ENCODE results near the gene PTGDS. TPM values are rescaled to one million over a fixed set of nuclear protein-coding genes. Genes with fewer than 3 reads are reported as not detected.

PTGDS gene
- total and polyA plus RNA-seq, 4 donors: 304 to 6,990 (median 1,953) TPM

GRCh38 chr9:137006116-137007003 is 29.1 kb downstream of the PTGDS start:
- Histone ChIP-seq H3K27me3 (ENCODE audit: control insufficient read depth, insufficient read depth, low read length) (peaks cover 2% of the 10 kb centered on the region), H3K9me3 (ENCODE audit: control insufficient read depth, insufficient read depth, low read length) (no peaks in the 10 kb centered on the region), H3K4me3 (ENCODE audit: low read depth, low read length) (no peak overlapping the region), H3K36me3 (ENCODE audit: control insufficient read depth, insufficient read depth, low read length) (peaks cover 53% of the 10 kb centered on the region), H3K27ac (ENCODE audit: low read depth, low read length) (no peak overlapping the region), H3K4me1 (ENCODE audit: control insufficient read depth, insufficient read depth, low read length) (peaks cover 20% of the 10 kb centered on the region)
- no peak for DNase-seq (ENCODE audit: low read depth in 4 of 6, low spot score in 6 of 6)
- WGBS (ENCODE audit: insufficient coverage): 69% methylated on average over 21 of the region's 24 CpGs

GRCh38 chr9:137007108-137007815 is 30.0 kb downstream of the PTGDS start:
- H3K4me1 ChIP-seq (ENCODE audit: control insufficient read depth, insufficient read depth, low read length): peaks cover 20% of the 10 kb centered on the region
- H3K27ac ChIP-seq (ENCODE audit: low read depth, low read length): peak overlapping the region; percentile 25
- no peaks in the 10 kb centered on the region for H3K9me3 ChIP-seq (ENCODE audit: control insufficient read depth, insufficient read depth, low read length)
- H3K36me3 ChIP-seq (ENCODE audit: control insufficient read depth, insufficient read depth, low read length): peaks cover 62% of the 10 kb centered on the region
- H3K4me3 ChIP-seq (ENCODE audit: low read depth, low read length): no peak overlapping the region
- H3K27me3 ChIP-seq (ENCODE audit: control insufficient read depth, insufficient read depth, low read length): no peaks in the 10 kb centered on the region
- 62% methylated on average over 24 of the region's 30 CpGs for WGBS (ENCODE audit: insufficient coverage)
- DNase-seq (ENCODE audit: low read depth in 4 of 6, low spot score in 6 of 6): peak in 2 of 6 donors; percentile 16 to 69

- WGBS (ENCODE audit: insufficient coverage): 71% methylated on average over 13 of the region's 13 CpGs
- H3K27ac ChIP-seq (ENCODE audit: low read depth, low read length): peak overlapping the region; percentile 25
- no peaks in the 10 kb centered on the region for H3K27me3 ChIP-seq (ENCODE audit: control insufficient read depth, insufficient read depth, low read length)
- H3K4me3 ChIP-seq (ENCODE audit: low read depth, low read length): no peak overlapping the region
- no peaks in the 10 kb centered on the region for H3K9me3 ChIP-seq (ENCODE audit: control insufficient read depth, insufficient read depth, low read length)
- H3K36me3 ChIP-seq (ENCODE audit: control insufficient read depth, insufficient read depth, low read length): peaks cover 68% of the 10 kb centered on the region
- peaks cover 20% of the 10 kb centered on the region for H3K4me1 ChIP-seq (ENCODE audit: control insufficient read depth, insufficient read depth, low read length)
- no peak for DNase-seq (ENCODE audit: low read depth in 4 of 6, low spot score in 6 of 6)
These were observed 30.5 kb downstream of the PTGDS start for GRCh38 chr9:137007816-137008270.

- H3K36me3 ChIP-seq (ENCODE audit: control insufficient read depth, insufficient read depth, low read length): peaks cover 73% of the 10 kb centered on the region
These were observed 31.0 kb downstream of the PTGDS start for GRCh38 chr9:137008312-137008711.

GRCh38 chr9:137009217-137009616 is 31.9 kb downstream of the PTGDS start:
- H3K27me3 ChIP-seq (ENCODE audit: control insufficient read depth, insufficient read depth, low read length): no peaks in the 10 kb centered on the region
- peaks cover 82% of the 10 kb centered on the region for H3K36me3 ChIP-seq (ENCODE audit: control insufficient read depth, insufficient read depth, low read length)
- 90% methylated on average over 13 of the region's 18 CpGs for WGBS (ENCODE audit: insufficient coverage)
- H3K27ac ChIP-seq (ENCODE audit: low read depth, low read length): no peak overlapping the region
- DNase-seq (ENCODE audit: low read depth in 4 of 6, low spot score in 6 of 6): no peak
- no peak overlapping the region for H3K4me3 ChIP-seq (ENCODE audit: low read depth, low read length)
- peaks cover 20% of the 10 kb centered on the region for H3K4me1 ChIP-seq (ENCODE audit: control insufficient read depth, insufficient read depth, low read length)
- no peaks in the 10 kb centered on the region for H3K9me3 ChIP-seq (ENCODE audit: control insufficient read depth, insufficient read depth, low read length)

More at GRCh38 chr9:137008312-137008711, 31.0 kb downstream of the PTGDS start:
- H3K27me3 ChIP-seq (ENCODE audit: control insufficient read depth, insufficient read depth, low read length): no peaks in the 10 kb centered on the region
- 81% methylated on average over 21 of the region's 22 CpGs for WGBS (ENCODE audit: insufficient coverage)
- no peak for DNase-seq (ENCODE audit: low read depth in 4 of 6, low spot score in 6 of 6)
- H3K9me3 ChIP-seq (ENCODE audit: control insufficient read depth, insufficient read depth, low read length): no peaks in the 10 kb centered on the region
- no peak overlapping the region for H3K27ac ChIP-seq (ENCODE audit: low read depth, low read length)
- peaks cover 20% of the 10 kb centered on the region for H3K4me1 ChIP-seq (ENCODE audit: control insufficient read depth, insufficient read depth, low read length)
- no peak overlapping the region for H3K4me3 ChIP-seq (ENCODE audit: low read depth, low read length)

- H3K27ac ChIP-seq (ENCODE audit: low read depth, low read length): no peak overlapping the region
- H3K9me3 ChIP-seq (ENCODE audit: control insufficient read depth, insufficient read depth, low read length): no peaks in the 10 kb centered on the region
- H3K4me3 ChIP-seq (ENCODE audit: low read depth, low read length): no peak overlapping the region
- no peaks in the 10 kb centered on the region for H3K27me3 ChIP-seq (ENCODE audit: control insufficient read depth, insufficient read depth, low read length)
- WGBS (ENCODE audit: insufficient coverage): 94% methylated on average over 42 of the region's 49 CpGs
- DNase-seq (ENCODE audit: low read depth in 4 of 6, low spot score in 6 of 6): no peak
- peaks cover 91% of the 10 kb centered on the region for H3K36me3 ChIP-seq (ENCODE audit: control insufficient read depth, insufficient read depth, low read length)
- H3K4me1 ChIP-seq (ENCODE audit: control insufficient read depth, insufficient read depth, low read length): peaks cover 20% of the 10 kb centered on the region
These were observed 32.8 kb downstream of the PTGDS start for GRCh38 chr9:137009938-137010732.

- Histone ChIP-seq H3K36me3 (ENCODE audit: control insufficient read depth, insufficient read depth, low read length) (peaks cover 98% of the 10 kb centered on the region), H3K4me3 (ENCODE audit: low read depth, low read length) (no peak overlapping the region), H3K27ac (ENCODE audit: low read depth, low read length) (no peak overlapping the region), H3K9me3 (ENCODE audit: control insufficient read depth, insufficient read depth, low read length) (no peaks in the 10 kb centered on the region), H3K4me1 (ENCODE audit: control insufficient read depth, insufficient read depth, low read length) (peaks cover 18% of the 10 kb centered on the region), H3K27me3 (ENCODE audit: control insufficient read depth, insufficient read depth, low read length) (no peaks in the 10 kb centered on the region)
- no peak for DNase-seq (ENCODE audit: low read depth in 4 of 6, low spot score in 6 of 6)
- WGBS (ENCODE audit: insufficient coverage): 95% methylated on average over 24 of the region's 24 CpGs
These were observed 33.9 kb downstream of the PTGDS start for GRCh38 chr9:137011156-137011555.

- Histone ChIP-seq H3K4me3 (ENCODE audit: low read depth, low read length) (no peak overlapping the region), H3K27me3 (ENCODE audit: control insufficient read depth, insufficient read depth, low read length) (no peaks in the 10 kb centered on the region), H3K9me3 (ENCODE audit: control insufficient read depth, insufficient read depth, low read length) (no peaks in the 10 kb centered on the region), H3K4me1 (ENCODE audit: control insufficient read depth, insufficient read depth, low read length) (peaks cover 10% of the 10 kb centered on the region), H3K36me3 (ENCODE audit: control insufficient read depth, insufficient read depth, low read length) (peaks cover 98% of the 10 kb centered on the region), H3K27ac (ENCODE audit: low read depth, low read length) (no peak overlapping the region)
- WGBS (ENCODE audit: insufficient coverage): 96% methylated on average over 24 of the region's 39 CpGs
- DNase-seq (ENCODE audit: low read depth in 4 of 6, low spot score in 6 of 6): no peak
These were observed 34.8 kb downstream of the PTGDS start for GRCh38 chr9:137011907-137012675.

All from spinal cord (tissue), 10 donors.